ENCODE results near the gene NDUFAF4.

DNA sequence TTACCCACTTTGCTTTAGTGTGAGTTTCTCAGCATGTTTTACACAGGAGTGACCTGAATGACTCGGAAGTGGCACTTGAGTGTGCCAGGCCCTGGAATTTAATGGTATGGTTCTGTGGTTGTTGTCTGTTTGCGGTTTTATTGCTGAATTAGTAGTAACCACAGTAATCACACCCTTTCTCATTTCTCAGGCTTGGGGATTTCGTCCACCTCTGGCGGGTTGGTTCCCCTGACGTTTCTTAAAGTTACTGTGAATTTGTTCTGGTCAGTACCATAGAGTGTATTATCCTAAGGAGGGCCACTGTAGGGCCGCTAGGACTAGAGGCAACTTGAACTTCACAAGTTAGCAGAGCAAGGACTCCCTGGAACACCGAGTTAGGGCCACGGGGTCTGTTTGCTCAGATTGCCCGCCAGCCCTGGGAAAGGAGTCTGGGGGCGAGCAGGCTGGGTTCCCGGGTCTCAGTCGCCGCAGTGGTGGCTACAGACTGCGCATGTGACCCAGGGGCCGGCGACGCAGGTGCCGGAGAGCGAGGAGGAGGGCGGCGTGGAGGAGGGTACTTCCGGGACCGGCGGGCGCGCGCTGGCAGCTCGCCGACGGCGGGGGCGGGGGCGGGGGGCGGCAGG lies 26.3 kb upstream of the NDUFAF4 start:
- TF ChIP-seq, protein P1, sequence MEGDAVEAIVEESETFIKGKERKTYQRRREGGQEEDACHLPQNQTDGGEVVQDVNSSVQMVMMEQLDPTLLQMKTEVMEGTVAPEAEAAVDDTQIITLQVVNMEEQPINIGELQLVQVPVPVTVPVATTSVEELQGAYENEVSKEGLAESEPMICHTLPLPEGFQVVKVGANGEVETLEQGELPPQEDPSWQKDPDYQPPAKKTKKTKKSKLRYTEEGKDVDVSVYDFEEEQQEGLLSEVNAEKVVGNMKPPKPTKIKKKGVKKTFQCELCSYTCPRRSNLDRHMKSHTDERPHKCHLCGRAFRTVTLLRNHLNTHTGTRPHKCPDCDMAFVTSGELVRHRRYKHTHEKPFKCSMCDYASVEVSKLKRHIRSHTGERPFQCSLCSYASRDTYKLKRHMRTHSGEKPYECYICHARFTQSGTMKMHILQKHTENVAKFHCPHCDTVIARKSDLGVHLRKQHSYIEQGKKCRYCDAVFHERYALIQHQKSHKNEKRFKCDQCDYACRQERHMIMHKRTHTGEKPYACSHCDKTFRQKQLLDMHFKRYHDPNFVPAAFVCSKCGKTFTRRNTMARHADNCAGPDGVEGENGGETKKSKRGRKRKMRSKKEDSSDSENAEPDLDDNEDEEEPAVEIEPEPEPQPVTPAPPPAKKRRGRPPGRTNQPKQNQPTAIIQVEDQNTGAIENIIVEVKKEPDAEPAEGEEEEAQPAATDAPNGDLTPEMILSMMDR (IDR thresholded peaks at IDR 0.05): no peak
- TF ChIP-seq POLR2A (IDR thresholded peaks at IDR 0.05) (no peak), POLR2AphosphoS5 (IDR thresholded peaks at IDR 0.05) (no peak)

All from breast epithelium (tissue), 3 donors.